ENCODE measurements around the gene ENPP7.

- TF ChIP-seq CTCF (IDR thresholded peaks at IDR 0.05 in 8 of 11, conservative IDR thresholded peaks at IDR 0.05 in 3 of 11) (no peak), POLR2A (IDR thresholded peaks at IDR 0.05) (no peak)
Observed at GRCh38 chr17:79729761-79730160, 982 bp upstream of the ENPP7 start.

All from spleen (tissue), 7 donors.